Gastroesophageal sphincter (tissue), 3 donors: Measurements from ENCODE around the gene SSNA1.

Experiments used
- EP300 ChIP-seq: sonication (generic); formaldehyde crosslinking; IDR thresholded peaks from one replicate; pipeline ENCODE4 v1.6.1; 2017; ENCODE audit warnings: antibody characterized with exemption, mild to moderate bottlenecking
- POLR2A ChIP-seq, 2 donors: fragments of 450-650 bp; IDR thresholded peaks; one replicate each; pipeline ENCODE4 v1.6.1; 2017; ENCODE audit warnings: antibody characterized with exemption in 2 of 2, mild to moderate bottlenecking in 2 of 2, moderate library complexity in 1 of 2
- POLR2AphosphoS5 ChIP-seq: sonication (generic); formaldehyde crosslinking; IDR thresholded peaks from one replicate; pipeline ENCODE4 v1.6.1; 2017; ENCODE audit warnings: antibody characterized with exemption
- TF ChIP-seq, protein P1 (sequence below), 4 experiments: fragments of 200-600 bp in 2 of 4; fragments of 450-650 bp in 2 of 4; sonication (generic) in 1 of 4; IDR thresholded peaks; one replicate each; pipeline ENCODE4 v1.5.1; 2017 to 2019; ENCODE audit warnings: antibody characterized with exemption in 4 of 4, mild to moderate bottlenecking in 2 of 4, moderate library complexity in 2 of 4

DNA sequence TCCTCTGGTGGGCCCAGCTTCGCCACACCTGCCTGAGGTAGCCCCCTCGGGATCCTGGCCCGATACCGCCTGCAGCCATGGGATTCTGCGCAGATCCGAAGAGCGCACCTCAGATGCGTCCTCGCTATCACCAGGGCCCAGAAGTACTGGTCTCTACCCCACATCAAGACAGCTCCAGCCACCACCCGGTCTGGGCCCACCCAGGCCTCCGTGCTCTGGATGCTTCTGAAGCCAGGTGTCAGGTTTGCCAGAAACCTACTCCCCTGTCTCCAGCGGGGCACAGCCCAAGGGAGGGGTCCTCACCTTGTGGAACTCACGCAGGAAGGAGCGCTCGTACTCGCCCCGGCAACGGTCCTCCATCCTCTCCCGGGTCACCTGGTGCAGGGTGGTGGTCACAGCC, 2.6 kb upstream of the SSNA1 start:
- TF ChIP-seq POLR2A (IDR thresholded peaks at IDR 0.05) (no peak), POLR2AphosphoS5 (no peak), EP300 (no peak)
- TF ChIP-seq, protein P1, sequence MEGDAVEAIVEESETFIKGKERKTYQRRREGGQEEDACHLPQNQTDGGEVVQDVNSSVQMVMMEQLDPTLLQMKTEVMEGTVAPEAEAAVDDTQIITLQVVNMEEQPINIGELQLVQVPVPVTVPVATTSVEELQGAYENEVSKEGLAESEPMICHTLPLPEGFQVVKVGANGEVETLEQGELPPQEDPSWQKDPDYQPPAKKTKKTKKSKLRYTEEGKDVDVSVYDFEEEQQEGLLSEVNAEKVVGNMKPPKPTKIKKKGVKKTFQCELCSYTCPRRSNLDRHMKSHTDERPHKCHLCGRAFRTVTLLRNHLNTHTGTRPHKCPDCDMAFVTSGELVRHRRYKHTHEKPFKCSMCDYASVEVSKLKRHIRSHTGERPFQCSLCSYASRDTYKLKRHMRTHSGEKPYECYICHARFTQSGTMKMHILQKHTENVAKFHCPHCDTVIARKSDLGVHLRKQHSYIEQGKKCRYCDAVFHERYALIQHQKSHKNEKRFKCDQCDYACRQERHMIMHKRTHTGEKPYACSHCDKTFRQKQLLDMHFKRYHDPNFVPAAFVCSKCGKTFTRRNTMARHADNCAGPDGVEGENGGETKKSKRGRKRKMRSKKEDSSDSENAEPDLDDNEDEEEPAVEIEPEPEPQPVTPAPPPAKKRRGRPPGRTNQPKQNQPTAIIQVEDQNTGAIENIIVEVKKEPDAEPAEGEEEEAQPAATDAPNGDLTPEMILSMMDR (IDR thresholded peaks at IDR 0.05), result no peak
